Superior temporal gyrus (tissue), 1 donor: ENCODE data around the gene NDRG3.
A peak's percentile ranks its signal among the peaks of the same experiment; 100 is the strongest.
"Not testable (repeated sequence)": the region's sequence is repeated elsewhere in the genome, so short reads cannot be mapped to it uniquely, and the experiment has no call there.

ENCODE experiments used
- DNase-seq: peaks from one replicate; pipeline ENCODE4 v3.0.0-alpha.2; 2016; ENCODE audit errors: extremely low spot score

Gene NDRG3

DNA sequence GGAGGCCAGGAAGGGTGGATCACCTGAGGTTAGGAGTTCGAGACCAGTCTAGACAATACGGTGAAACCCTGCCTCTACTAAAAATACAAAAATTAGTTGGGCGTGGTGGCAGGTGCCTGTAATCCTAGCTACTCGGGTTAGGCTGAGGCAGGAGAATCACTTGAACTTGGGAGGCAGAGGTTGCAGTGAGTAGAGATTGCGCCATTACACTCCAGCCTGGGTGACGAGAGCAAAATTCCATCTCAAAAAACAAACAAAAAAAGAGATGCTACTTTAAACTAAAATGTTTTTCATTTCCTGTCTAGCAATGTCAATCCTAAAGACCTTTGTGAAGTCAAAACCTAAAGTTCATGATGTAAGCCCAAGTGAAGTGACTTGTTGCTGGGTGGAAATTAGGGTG lies 14.8 kb upstream of the NDRG3 start:
- DNase-seq: no peak

DNA sequence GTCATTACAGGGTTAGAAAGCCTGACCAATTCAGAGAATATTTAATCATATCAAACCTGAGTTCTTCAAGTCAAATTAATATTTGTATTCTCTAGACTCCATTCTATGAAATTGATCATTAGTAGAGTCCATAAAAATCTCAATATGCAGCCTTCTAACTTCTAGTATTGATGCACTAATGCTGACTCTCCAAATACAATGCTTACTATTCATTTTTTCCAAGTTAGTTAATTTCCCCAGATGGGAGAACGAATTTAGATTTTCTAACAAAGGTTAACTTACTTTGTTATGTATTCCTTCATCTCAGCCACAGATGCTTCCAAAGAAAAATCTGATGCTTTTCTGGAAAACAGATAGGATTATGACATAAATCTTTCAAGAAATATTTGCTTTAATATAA lies 12.4 kb upstream of the NDRG3 start:
- no peak for DNase-seq

DNA sequence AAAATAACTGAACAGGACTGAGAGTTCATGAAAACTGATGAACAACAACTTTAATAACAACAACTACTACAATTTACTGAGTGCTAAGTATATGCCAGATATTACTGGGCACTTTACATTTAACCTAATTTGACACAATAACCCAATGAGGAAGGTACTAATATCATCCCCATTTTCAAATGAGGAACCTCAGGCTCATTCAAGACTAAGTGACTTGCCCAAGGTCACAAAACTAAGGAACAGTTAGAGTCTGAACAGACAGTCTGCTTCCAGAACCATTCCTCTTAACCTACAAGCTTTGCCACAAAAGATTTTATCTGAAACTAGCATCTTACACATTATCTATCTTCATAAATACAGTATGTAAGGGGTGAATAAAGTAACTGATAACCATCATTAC lies 10.6 kb upstream of the NDRG3 start:
- no peak for DNase-seq

DNA sequence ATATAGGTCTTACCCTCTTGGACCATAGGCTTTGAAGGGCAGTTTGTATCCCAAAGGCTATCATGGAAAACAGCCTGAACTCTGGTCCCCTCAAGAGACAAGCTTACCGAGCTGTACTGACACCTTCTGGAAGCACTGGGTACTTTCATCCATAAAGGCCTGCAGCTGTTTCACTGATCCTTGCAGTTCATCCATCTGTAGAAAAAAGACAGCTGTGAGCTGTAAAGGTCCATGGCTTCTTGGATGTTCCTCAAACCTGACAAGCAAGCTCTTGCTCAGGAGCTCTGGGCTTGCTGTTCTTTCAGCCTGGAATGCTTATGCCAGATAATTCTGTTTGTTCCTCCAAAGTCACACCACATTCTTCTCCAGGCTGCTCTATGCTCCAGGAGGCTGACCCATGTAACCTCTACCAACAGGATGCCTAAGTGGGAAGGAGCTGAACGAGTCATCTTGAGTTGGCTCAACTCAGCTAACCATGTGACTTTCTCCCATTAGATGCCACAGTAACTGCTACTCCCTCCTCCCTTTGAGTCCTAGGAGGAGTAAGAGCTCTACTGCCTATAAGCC lies 8.8 kb upstream of the NDRG3 start:
- DNase-seq: peak; percentile 88

DNA sequence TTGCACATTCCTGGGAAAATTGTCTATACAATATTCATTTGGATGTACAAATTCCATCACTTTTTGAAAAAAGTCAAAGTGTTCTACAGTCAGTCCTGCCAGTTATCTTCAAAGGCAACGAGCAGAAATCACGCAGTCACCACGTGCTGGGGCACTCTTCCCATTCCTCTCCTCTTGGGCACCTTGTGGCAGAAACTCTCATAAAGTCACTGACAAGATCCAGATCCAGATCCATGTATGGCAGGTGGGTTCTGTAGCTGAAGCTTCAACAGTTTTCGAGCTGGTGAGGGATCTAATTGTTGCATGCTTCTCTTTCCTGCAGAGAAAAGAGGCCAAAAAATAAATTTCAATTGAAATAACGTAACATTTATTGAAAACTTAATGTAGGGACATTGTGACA lies 6.7 kb upstream of the NDRG3 start:
- no peak for DNase-seq

DNA sequence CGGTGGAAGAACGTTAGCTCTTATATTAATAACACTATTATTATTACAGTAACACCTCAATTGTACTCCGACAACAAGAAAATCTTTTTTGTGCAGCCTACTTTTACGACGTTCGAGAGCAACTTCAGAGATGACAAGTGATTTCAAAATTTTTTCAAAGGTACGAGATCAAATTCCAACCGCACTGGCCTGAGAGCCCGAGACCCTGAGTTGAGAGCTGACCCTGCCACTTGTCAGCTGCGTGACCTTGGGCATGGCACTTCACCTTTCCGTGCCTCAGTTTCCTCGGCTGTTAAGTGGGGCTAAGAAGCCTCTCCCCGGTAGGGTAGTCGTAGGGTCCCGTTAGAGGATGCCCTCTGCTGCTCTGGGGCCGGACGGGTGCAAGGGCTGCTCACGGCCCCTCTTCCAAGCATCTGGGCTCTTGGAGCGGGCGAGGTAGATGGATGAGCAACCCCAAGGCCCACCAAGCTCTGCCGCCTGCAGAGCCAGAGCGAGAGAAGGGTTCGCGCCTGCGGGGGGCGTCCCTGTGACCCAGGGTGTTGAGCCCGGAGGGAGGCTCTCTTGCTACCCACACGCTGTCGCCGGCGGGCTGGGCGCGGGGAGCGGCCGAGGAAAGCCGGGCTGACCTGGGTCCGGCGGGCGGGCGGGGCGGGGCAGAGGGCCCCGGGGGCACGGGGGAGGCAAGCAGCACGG lies 510 bp downstream of the NDRG3 start:
- no peak for DNase-seq

DNA sequence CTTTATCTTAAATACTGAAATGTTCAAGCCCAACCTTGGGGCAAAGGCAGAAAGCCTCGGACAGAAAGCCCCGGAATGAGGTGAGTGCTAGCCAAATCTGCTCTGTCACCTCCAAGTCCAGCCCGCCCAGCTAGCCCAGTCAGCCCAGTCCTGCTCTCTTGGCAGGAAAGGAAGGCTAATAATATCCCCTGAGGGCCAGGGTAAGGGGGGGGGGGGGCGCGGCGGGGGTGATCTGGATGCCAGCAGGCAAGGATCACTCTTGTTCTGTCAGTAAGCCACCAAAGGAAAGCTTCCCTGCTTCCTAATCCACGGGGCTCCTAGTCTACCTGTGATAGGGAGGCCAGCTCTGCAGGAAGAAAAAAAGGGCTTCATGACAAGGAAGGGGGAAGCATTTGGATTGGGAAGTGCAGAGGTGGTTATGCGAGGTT lies 1.1 kb downstream of the NDRG3 start:
- no peak for DNase-seq

DNA sequence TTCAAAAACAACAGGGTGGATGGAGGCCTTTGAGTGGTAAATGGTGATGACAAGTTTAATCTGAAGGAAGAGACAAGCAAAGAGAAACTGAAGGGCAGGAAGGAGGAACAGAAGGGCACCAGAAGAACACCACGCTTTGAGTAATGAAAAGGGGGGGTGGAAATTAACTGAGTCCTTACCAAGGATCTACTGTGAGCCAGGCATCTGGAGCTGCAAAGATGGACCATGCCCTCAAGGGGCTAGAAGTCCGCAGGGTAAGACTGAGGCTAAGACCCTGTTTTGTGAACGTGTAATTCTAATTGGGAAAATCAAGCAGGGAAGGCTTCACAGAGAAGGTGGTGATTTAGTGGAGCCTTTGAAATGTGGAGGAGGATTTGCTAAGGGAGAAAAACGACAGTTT lies 1.6 kb downstream of the NDRG3 start:
- no peak for DNase-seq

DNA sequence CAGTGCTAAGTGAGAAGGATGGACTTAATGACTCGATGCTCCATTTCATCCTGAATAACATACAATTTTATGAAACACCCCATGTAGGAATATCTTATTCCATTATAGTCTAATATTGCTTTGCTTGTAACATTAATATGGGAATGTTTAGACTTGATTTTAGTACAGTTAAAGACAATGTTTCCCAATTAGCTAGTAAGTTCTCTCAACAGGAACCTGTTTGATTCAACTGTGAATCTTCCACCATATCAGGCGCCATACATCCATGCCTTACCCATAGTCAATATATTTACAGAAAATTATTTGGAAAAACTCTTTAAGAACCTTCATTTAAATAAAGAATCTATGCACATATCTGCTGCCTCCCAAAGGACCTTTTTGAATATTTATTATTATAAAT lies 3.3 kb downstream of the NDRG3 start:
- no peak for DNase-seq

DNA sequence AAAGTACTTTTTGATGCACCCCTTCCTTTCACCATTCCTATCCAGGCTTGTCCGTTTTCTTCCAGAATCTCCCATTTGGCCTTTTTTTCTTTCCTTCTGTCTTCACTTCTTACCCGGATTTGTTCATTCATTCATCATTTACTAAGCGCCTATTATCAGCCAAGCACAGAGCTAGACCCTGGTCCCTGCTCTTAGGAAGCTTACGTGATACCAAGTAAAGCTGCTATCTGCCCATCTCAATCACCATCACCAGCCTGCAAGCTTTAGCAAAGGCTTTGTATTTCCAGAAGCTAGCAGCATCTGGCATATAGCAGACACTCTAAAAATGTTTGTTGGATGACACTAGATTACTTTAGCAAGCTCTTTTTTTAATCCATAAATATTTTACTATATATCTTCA lies 4.8 kb downstream of the NDRG3 start:
- DNase-seq: no peak

DNA sequence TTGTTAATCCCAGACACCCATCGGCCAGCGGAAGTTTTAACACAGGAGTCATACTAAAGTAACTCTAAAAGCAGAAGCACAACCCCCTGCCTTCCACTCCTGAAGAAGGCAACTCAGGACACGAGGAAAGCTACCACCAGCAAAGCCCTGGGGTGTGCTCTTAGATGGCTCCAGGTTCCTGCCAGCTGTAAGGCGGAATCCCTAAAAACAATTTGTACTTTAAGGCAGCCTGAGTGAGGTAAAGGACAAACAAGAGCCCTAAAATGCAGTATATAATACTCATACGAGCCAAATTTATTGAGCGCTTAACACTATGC lies 8.7 kb downstream of the NDRG3 start:
- DNase-seq: no peak

DNA sequence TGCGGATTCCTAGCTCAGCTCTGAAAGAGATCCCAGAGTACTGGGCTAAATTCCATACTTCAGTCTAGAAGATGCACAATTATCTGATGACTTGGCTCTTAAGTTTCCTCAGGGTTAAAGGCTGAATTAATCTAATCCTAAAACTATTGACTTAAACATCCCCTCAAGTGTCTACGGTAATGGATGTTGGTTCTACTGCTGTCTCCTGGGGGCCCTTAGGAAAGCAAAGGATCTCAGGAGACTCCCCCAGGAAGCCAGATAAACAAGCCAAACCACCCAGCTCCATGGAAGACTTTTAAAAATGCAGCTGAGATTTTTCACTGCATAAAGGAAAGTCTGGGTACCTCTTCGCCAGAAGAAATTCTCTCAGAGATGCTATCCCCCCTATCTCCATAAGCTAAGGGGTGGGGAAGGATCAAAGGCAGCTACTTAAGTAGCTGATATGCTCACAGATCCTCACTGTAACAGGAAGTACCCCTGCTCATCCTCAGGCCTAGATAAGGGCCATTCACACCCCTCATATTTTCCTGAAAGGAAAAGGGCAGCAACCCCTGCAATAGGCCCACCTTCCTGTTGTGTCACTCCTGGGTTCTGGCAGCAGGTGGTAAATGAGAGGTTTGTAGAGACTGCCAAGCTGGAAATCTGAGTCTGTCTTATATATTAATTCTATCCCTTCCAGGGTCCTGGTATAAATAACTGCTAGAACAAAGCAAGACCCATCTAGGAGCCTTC lies 9.3 kb downstream of the NDRG3 start:
- no peak for DNase-seq

DNA sequence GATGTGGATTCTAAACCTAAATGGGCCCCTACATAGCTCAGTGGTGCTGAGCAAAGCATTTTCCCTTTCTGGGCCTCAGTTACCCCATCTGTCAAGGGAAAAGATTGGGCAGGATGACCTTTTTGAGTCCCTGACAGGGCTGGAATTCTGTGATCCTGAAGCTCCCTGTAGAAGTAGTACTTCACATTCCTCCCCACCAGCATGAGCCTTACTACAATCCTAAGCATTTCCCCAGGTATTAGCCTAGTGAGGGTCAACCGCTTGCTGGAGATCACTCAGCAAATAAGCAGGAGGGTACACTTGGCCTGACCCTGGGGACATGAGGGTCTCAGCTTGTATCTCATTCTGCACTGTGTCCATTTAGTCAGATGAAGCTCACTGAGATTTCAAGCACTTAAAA lies 13.4 kb downstream of the NDRG3 start:
- DNase-seq: no peak

DNA sequence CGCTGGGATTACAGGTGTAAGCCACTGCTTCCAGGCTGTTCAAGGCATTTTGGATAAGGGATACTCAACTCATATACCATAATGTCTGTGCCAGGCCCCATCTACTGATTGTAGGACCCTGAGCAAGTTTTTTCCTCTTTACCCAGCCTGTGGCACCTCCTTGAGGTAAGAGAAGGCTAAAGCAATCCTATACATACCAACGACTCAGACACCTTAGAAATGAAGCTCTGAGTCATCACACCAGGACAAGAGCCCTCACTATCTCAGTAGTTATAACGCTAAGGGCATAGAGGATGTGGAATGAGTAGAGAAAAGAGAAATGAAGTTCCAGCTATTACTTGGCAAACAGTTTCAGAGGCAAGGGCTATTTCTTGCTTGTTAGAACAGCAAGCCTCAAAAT lies 16.9 kb downstream of the NDRG3 start:
- DNase-seq: no peak

DNA sequence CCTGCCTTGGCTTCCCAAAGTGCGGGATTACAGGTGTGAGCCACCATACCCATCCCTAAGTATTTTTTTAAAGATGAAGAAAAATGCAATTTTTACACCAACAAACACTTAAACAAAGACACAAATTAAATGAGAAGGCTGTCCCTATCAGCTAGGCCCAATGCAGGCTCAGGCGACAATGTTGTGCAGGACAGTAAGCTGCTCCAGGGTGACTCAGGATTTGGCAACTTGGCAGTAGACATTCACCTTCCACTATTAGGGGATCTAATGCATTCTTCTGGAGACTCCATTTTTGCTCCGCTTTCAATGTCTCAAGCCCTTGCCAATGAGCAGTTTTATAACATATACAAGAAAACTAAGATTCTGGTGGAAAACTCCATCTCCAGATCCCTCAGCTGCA lies 19.7 kb downstream of the NDRG3 start:
- no peak for DNase-seq

DNA sequence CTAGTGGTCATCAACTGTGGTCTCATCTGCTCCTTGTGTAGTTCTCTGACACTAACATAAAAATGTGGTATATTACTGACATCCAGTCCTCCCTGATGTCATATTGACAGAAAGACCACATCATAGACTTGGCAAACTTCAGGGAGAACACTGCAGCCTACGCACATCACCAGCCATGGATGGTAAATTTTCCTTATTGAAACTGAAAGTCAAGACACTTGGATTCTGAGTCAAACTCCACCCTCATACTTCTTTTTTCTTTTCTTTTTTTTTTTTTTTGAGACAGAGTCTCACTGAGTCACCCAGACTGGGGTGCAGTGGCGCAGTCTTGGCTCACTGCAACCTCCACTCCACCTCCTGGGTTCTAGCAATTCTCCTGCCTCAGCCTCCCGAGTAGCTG lies 25.4 kb downstream of the NDRG3 start:
- no peak for DNase-seq

DNA sequence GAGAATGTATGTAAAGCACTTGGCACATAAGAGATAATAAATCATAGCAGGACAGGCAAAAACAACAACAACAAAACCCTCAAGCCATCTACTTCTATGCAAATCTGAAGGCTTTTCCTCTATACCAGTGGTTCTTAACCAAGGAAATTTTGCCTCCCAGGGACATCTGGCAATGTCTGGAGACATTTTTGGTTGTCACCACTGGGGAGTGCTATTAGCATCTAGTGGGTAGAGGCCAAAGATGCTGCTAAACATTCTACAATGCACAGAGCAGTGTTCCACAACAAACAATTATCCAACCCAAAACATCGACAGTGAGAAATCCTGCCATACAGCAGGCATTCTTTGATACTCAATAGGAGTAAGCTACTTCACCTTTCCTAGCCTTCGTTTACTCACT lies 28.2 kb downstream of the NDRG3 start:
- DNase-seq: peak; percentile 76

DNA sequence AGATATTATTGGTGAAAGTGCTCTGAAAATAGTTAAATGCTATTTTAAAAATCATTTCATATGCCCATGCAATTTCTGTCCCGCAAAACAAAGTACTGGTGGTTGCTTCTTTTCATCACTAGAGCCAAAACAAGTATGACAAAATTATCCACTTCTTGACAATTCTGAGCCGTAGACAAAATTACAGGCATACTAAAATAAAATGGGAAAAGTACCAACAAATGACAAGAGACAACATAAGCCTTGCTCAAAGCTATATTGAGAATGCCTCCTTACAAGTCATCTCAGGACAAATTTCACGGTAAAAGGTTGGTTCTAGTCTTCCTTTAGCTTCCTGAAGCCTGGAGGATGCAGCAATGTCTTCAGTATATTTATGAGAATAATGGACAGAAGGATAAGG lies 28.9 kb downstream of the NDRG3 start:
- DNase-seq: peak; percentile 47

DNA sequence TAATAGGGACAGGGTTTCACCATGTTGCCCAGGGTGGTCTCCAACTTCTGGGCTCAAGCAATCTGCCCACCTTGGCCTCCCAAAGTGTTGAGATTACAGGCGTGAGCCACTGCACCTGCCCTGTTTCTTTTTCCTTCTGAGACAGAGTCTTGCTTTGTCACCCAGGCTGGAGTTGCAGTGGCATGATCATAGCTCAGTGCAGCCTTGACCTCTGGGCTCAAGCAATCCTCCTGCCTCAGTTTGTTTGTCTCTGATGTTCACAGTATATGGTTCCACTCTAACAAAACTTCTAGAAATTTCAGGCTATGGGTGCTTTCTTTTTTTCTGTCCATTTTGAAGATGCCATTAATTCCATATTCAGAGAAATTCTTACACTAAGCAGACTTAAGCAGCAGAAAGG lies 33.1 kb downstream of the NDRG3 start:
- no peak for DNase-seq

DNA sequence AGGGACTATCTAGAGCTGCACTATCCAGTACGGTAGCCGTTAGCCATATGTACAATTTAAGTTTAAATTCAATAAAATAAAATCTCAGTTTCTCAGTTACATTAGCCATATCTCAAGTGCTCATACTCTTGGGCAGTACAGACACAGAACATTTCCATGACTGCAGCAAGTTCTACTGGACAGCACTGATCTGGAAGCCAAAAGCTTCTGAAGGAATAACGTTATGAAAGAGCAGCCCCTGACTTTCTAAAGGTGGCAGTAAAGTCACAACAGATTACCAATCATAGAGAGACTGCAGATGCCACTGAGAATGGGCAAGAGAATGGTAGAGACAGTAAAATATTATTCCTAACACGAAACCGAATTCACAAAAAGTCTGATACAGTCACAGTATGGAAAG lies 36.8 kb downstream of the NDRG3 start:
- DNase-seq: no peak

DNA sequence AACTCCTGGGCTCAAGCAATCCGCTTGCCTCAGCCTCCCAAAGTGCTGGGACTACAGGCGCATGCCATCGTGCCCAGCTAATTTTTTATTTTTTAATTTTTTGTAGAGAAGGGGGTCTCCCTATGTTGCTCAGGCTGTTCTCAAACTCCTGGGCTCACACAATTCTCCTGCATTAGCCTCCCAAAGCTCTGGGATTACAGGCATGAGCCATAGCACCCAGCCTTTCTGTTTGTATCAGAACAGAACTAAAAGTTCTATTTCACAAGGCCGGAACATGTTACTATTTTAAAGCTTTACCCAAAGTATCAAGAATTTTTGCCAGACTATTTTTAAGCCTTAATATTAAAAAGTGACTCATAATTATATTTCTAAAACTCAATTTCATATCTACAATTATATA lies 42.4 kb downstream of the NDRG3 start:
- no peak for DNase-seq

DNA sequence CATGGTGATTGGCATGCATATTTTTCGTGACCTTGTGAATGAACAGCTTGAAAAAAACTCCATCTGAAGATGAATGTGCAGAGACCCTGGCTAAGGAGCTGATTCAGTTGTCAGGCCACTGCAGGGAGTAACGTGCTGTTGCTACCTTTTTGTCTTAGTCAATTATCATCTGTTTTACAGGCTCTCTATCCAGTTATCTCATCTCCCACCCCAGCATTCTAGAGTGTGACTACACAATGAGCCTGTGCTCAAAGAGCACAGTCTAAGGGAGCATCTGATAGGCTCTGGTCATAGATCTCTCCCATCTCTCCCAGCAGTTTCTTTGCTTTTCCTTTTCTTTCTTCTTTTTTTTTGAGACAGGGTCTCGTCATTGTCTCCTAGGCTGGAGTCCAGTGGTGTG lies 45.5 kb downstream of the NDRG3 start:
- DNase-seq: no peak

DNA sequence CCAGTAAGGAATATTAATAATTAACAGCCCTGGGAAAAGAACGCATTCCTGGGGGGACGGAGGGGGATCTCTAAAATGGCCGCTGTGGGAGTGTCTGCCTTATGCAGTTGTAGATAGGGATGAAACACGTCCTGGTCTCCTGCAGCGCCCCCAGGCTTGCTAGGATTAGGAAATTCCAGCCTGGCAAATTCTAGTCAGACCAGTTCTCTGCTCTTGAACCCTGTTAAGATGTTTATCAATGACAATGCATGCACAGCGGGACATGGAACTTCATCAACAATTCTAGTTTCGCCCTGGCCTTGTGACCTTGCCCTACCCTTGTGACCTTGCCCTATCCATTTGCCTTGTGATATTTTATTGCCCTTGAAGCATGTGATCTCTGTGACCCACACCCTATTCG lies 50.4 kb downstream of the NDRG3 start:
- not testable (repeated sequence) for DNase-seq

DNA sequence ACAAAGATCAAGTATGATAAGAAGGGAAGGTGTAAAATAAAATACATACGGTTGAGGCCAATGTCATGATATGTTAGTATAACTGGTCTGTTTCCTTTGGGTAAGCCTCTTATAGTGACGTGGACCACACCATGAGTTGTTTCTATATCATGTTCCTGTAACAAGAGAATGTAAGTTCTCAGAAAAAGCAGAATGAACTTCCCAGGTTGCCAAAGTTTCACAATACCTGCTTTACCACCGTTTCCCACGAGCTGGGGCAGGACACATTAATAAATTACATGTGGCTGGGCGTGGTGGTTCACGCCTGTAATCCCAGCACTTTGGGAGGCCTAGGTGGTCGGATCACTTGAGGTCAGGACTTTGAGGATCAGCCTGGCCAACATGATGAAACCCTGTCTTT lies 57.3 kb downstream of the NDRG3 start:
- DNase-seq: no peak
